Stimulated activated CD4-positive, alpha-beta T cell treated with anti-CD3 and anti-CD28 coated beads, TNF-alpha, amount 100 ng/mL, for 1 hour (primary cell): ENCODE data around the gene R3HDM2.

Experiments used
- DNase-seq, 3 donors: peaks; one replicate each; pipeline ENCODE4 v3.0.0-alpha.2; 2020; ENCODE audit warnings: low read depth in 3 of 3, low spot score in 1 of 3

Gene R3HDM2

GRCh38 chr12:57242691-57243454 lies 188.0 kb downstream of the R3HDM2 start:
- DNase-seq, result peak in 1 of 3 donors; percentile 72

- DNase-seq, result no peak
Measured at GRCh38 chr12:57242329-57242690, 188.5 kb downstream of the R3HDM2 start.

- no peak for DNase-seq
Measured at GRCh38 chr12:57241402-57242310, 189.2 kb downstream of the R3HDM2 start.

- no peak for DNase-seq
Measured at GRCh38 chr12:57240926-57241401, 189.9 kb downstream of the R3HDM2 start.

GRCh38 chr12:57240066-57240921 lies 190.5 kb downstream of the R3HDM2 start:
- DNase-seq, result peak in 2 of 3 donors; percentile 60 to 61

- no peak for DNase-seq
Measured at GRCh38 chr12:57239587-57240065, 191.2 kb downstream of the R3HDM2 start.

- DNase-seq, result peak; percentile 59 to 91 (median 76)
Measured at GRCh38 chr12:57238854-57239554, 191.8 kb downstream of the R3HDM2 start.

- no peak for DNase-seq
Measured at GRCh38 chr12:57237932-57238853, 192.7 kb downstream of the R3HDM2 start.

GRCh38 chr12:57237596-57237931 lies 193.3 kb downstream of the R3HDM2 start:
- DNase-seq, result no peak

GRCh38 chr12:57236925-57237595 lies 193.8 kb downstream of the R3HDM2 start:
- no peak for DNase-seq

- DNase-seq, result no peak
Measured at GRCh38 chr12:57236201-57236924, 194.5 kb downstream of the R3HDM2 start.

- no peak for DNase-seq
Measured at GRCh38 chr12:57235728-57236131, 195.1 kb downstream of the R3HDM2 start.

GRCh38 chr12:57235017-57235727 lies 195.7 kb downstream of the R3HDM2 start:
- no peak for DNase-seq

GRCh38 chr12:57234571-57235016 lies 196.2 kb downstream of the R3HDM2 start:
- no peak for DNase-seq

- no peak for DNase-seq
Measured at GRCh38 chr12:57234233-57234570, 196.6 kb downstream of the R3HDM2 start.

GRCh38 chr12:57233357-57234232 lies 197.2 kb downstream of the R3HDM2 start:
- DNase-seq, result no peak
